ENCODE measurements around the gene PNP.
A peak's percentile ranks its signal among the peaks of the same experiment; 100 is the strongest.

PNP gene

GRCh38 chr14:20434701-20435581 is 34.3 kb upstream of the PNP start:
- ATAC-seq (ENCODE audit: insufficient read depth, low read depth) = no peak
- Histone ChIP-seq H3K4me3 (ENCODE audit: low read depth in 1 of 2, low read length in 2 of 2) (no peak overlapping the region), H3K79me2 (ENCODE audit: insufficient read depth, low read length) (no peaks in the 10 kb centered on the region), H2AFZ (ENCODE audit: low read depth, low read length) (no peak overlapping the region), H3K36me3 (ENCODE audit: insufficient read depth, low read length) (no peaks in the 10 kb centered on the region), H3K4me1 (ENCODE audit: insufficient read depth, low read length) (no peaks in the 10 kb centered on the region), H4K20me1 (ENCODE audit: insufficient read depth, low read length) (no peaks in the 10 kb centered on the region), H3K27me3 (ENCODE audit: insufficient read depth, low read length, poor library complexity) (no peaks in the 10 kb centered on the region), H3K27ac (ENCODE audit: low read length) (no peak overlapping the region), H3K9ac (ENCODE audit: low read depth, low read length) (no peak overlapping the region), H3K9me3 (ENCODE audit: insufficient read depth, low read length, severe bottlenecking) (no peaks in the 10 kb centered on the region), H3K4me2 (ENCODE audit: insufficient read depth, low read length) (no peak overlapping the region)
- DNase-seq = no peak
- no peak for TF ChIP-seq CTCF (IDR thresholded peaks at IDR 0.05; ENCODE audit: borderline replicate concordance, extremely low read depth, low read length, poor library complexity, severe bottlenecking)
- no peak for TF ChIP-seq EZH2 (IDR thresholded peaks at IDR 0.05; ENCODE audit: borderline replicate concordance, low read depth, low read length, severe bottlenecking)

- no peaks in the 10 kb centered on the region for H4K20me1 ChIP-seq (ENCODE audit: insufficient read depth, low read length)
Observed at GRCh38 chr14:20435582-20436362, 33.4 kb upstream of the PNP start, which contains the start of gene KLHL33. Gene KLHL33 (minus strand): TSS chr14:20436166. CDS start chr14:20435811, 355 bp downstream.

GRCh38 chr14:20436363-20436755 is 32.8 kb upstream of the PNP start:
- Histone ChIP-seq H3K79me2 (ENCODE audit: insufficient read depth, low read length) (no peaks in the 10 kb centered on the region), H3K4me1 (ENCODE audit: insufficient read depth, low read length) (0 out of 2 replicates have a peak, but pooled peaks cover 2% of the 10 kb centered on the region), H3K4me3 (ENCODE audit: low read depth in 1 of 2, low read length in 2 of 2) (no peak overlapping the region), H3K27ac (ENCODE audit: low read length) (no peak overlapping the region), H4K20me1 (ENCODE audit: insufficient read depth, low read length) (no peaks in the 10 kb centered on the region), H2AFZ (ENCODE audit: low read depth, low read length) (no peak overlapping the region), H3K4me2 (ENCODE audit: insufficient read depth, low read length) (no peak overlapping the region), H3K9me3 (ENCODE audit: insufficient read depth, low read length, severe bottlenecking) (no peaks in the 10 kb centered on the region), H3K36me3 (ENCODE audit: insufficient read depth, low read length) (no peaks in the 10 kb centered on the region), H3K9ac (ENCODE audit: low read depth, low read length) (no peak overlapping the region), H3K27me3 (ENCODE audit: insufficient read depth, low read length, poor library complexity) (no peaks in the 10 kb centered on the region)
- TF ChIP-seq CTCF (IDR thresholded peaks at IDR 0.05; ENCODE audit: borderline replicate concordance, extremely low read depth, low read length, poor library complexity, severe bottlenecking) (no peak), EZH2 (IDR thresholded peaks at IDR 0.05; ENCODE audit: borderline replicate concordance, low read depth, low read length, severe bottlenecking) (no peak)
- DNase-seq = no peak
- no peak for ATAC-seq (ENCODE audit: insufficient read depth, low read depth)

More at GRCh38 chr14:20435582-20436362, 33.4 kb upstream of the PNP start, which contains the start of gene KLHL33:
- Histone ChIP-seq H3K27me3 (ENCODE audit: insufficient read depth, low read length, poor library complexity) (no peaks in the 10 kb centered on the region), H3K4me1 (ENCODE audit: insufficient read depth, low read length) (no peaks in the 10 kb centered on the region), H3K9ac (ENCODE audit: low read depth, low read length) (no peak within 1 kb of the TSS), H3K36me3 (ENCODE audit: insufficient read depth, low read length) (no peaks in the 10 kb centered on the region), H2AFZ (ENCODE audit: low read depth, low read length) (no peak within 1 kb of the TSS), H3K4me2 (ENCODE audit: insufficient read depth, low read length) (no peak within 1 kb of the TSS), H3K9me3 (ENCODE audit: insufficient read depth, low read length, severe bottlenecking) (no peaks in the 10 kb centered on the region), H3K79me2 (ENCODE audit: insufficient read depth, low read length) (no peaks in the 10 kb centered on the region), H3K27ac (ENCODE audit: low read length) (no peak within 1 kb of the TSS), H3K4me3 (ENCODE audit: low read depth in 1 of 2, low read length in 2 of 2) (no peak within 1 kb of the TSS)
- DNase-seq = no peak
- TF ChIP-seq EZH2 (IDR thresholded peaks at IDR 0.05; ENCODE audit: borderline replicate concordance, low read depth, low read length, severe bottlenecking) = no peak
- TF ChIP-seq CTCF (IDR thresholded peaks at IDR 0.05; ENCODE audit: borderline replicate concordance, extremely low read depth, low read length, poor library complexity, severe bottlenecking) = no peak
- 0 out of 3 replicates have a peak, but pooled peaks have one; percentile 14 for ATAC-seq (ENCODE audit: insufficient read depth, low read depth)

Data from DND-41 (cell line).